HCT116 (cell line): ENCODE measurements around the gene KCNIP3.

Experiments
- CBX3 ChIP-seq: IDR thresholded peaks from 2 replicates; pipeline ENCODE4 v1.6.1; 2012; ENCODE audit warnings: low read depth
- CTCF ChIP-seq, 3 experiments: fragments of 200-600 bp in 1 of 3; sonication (generic) in 1 of 3; IDR thresholded peaks in 2 of 3; conservative IDR thresholded peaks in 1 of 3; 2 replicates each; pipeline ENCODE4 v1.5.1; 2012 to 2017; ENCODE audit warnings: low read depth in 2 of 3, low read length in 2 of 3, antibody characterized with exemption in 1 of 3, borderline replicate concordance in 1 of 3, control low read depth in 1 of 3, mild to moderate bottlenecking in 1 of 3, mixed read lengths in 1 of 3, mixed run types in 1 of 3, moderate library complexity in 1 of 3; ENCODE audit not compliant: insufficient read depth in 1 of 3
- ELF1 ChIP-seq: IDR thresholded peaks from 2 replicates; pipeline ENCODE4 v1.6.1; 2012; ENCODE audit warnings: low read depth, borderline replicate concordance
- EZH2 ChIP-seq: fragments of 200-600 bp; sonication (generic); IDR thresholded peaks from 2 replicates; pipeline ENCODE4 v1.6.1; 2017; ENCODE audit warnings: antibody characterized with exemption, mixed run types
- JUND ChIP-seq: IDR thresholded peaks from 2 replicates; pipeline ENCODE4 v1.6.1; 2012
- POLR2A ChIP-seq: IDR thresholded peaks from 2 replicates; pipeline ENCODE4 v1.7.0; 2011; ENCODE audit warnings: borderline replicate concordance; ENCODE audit not compliant: insufficient read depth, insufficient read length; ENCODE audit errors: extremely low read depth
- POLR2AphosphoS5 ChIP-seq: IDR thresholded peaks from 2 replicates; pipeline ENCODE4 v1.6.1; 2011; ENCODE audit warnings: mild to moderate bottlenecking, low read depth, low read length, moderate library complexity
- TCF7L2 ChIP-seq: IDR thresholded peaks from 2 replicates; pipeline ENCODE4 v1.7.0; 2011; ENCODE audit warnings: borderline replicate concordance, inconsistent platforms; ENCODE audit not compliant: insufficient read depth, insufficient read length; ENCODE audit errors: extremely low read depth
- ZNF274 ChIP-seq: fragments of 200-500 bp; sonication (Bioruptor generic); IDR thresholded peaks from 2 replicates; pipeline ENCODE4 v1.6.1; 2014; ENCODE audit warnings: mild to moderate bottlenecking, low read depth, low read length, inconsistent platforms
- TF ChIP-seq, protein P1 (sequence below): IDR thresholded peaks from 2 replicates; pipeline ENCODE4 v1.6.1; 2012

GRCh38 chr2:95325026-95325425 is 27.9 kb downstream of the KCNIP3 start:
- TF ChIP-seq CTCF (IDR thresholded peaks at IDR 0.05 in 2 of 3, conservative IDR thresholded peaks at IDR 0.05 in 1 of 3; ENCODE audit: borderline replicate concordance in 1 of 3, insufficient read depth in 1 of 3, low read depth in 2 of 3, low read length in 2 of 3) = no peak
- no peak for TF ChIP-seq JUND
- TF ChIP-seq POLR2AphosphoS5 = no peak
- TF ChIP-seq ZNF274 = no peak
- TF ChIP-seq CBX3 = no peak
- TF ChIP-seq, protein P1, sequence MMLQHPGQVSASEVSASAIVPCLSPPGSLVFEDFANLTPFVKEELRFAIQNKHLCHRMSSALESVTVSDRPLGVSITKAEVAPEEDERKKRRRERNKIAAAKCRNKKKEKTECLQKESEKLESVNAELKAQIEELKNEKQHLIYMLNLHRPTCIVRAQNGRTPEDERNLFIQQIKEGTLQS = no peak
- no peak for TF ChIP-seq ELF1
- TF ChIP-seq POLR2A = no peak
- no peak for TF ChIP-seq TCF7L2
- TF ChIP-seq EZH2 = no peak
